Fibroblast of pulmonary artery (primary cell): ENCODE measurements around the gene HDAC4.

Experiments
- DNase-seq: peaks from one replicate; pipeline ENCODE4 v3.0.0-alpha.2; 2010; ENCODE audit warnings: low read depth
- H3K4me3 ChIP-seq: replicated peaks from 2 replicates; pipeline ENCODE4 v1.5.1; 2011; ENCODE audit warnings: low read depth, mild to moderate bottlenecking, control low read depth, low read length, moderate library complexity
- TF ChIP-seq, protein P1 (sequence below): IDR thresholded peaks from 2 replicates; pipeline ENCODE4 v1.5.1; 2011; ENCODE audit warnings: mild to moderate bottlenecking, control low read depth, low read length, inconsistent platforms; ENCODE audit errors: missing control alignments

HDAC4 gene

DNA sequence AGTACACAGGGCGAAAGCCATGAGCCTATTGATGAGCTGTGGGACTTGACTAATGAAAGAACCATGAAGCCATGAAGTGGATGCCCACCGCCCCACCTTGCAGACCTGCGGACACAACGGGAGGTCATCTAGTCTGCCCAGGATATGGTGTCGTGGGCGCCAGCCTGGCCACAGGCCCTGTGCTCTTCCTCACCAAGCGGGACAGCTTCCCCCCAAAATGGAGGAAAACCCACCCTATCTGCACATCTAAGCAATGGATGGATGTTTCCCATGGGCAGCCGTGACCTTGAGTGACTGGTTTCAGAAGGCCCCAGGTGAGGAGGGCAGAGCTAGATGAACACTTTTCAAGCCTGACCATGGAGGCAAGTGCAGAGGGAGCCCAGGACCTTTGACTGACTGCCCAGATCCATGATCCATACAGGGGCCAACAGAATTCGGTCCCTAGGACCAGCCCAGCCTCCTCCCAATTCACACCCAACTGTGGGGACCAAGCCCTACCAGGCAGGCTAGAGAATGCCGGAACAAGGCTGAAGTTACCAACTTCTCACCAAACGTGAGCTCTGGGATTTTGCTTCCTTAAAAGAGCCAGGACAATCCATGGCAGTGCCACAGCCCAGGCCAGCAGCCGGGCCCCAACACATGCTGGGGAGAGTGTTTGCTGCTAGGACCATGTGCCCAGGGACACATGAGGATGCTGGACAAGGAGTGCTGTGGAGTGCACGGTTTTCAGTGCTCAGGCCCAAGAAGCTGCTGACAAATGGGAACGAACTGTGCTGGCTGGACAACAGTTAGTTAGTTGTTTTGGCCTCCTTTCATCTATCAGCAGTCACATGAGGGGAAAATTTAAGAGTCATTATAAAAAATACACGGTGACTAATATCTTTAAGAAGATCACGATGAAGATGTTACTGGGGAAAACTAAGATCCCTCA, 249.4 kb downstream of the HDAC4 start:
- no peak overlapping the region for H3K4me3 ChIP-seq
- TF ChIP-seq, protein P1, sequence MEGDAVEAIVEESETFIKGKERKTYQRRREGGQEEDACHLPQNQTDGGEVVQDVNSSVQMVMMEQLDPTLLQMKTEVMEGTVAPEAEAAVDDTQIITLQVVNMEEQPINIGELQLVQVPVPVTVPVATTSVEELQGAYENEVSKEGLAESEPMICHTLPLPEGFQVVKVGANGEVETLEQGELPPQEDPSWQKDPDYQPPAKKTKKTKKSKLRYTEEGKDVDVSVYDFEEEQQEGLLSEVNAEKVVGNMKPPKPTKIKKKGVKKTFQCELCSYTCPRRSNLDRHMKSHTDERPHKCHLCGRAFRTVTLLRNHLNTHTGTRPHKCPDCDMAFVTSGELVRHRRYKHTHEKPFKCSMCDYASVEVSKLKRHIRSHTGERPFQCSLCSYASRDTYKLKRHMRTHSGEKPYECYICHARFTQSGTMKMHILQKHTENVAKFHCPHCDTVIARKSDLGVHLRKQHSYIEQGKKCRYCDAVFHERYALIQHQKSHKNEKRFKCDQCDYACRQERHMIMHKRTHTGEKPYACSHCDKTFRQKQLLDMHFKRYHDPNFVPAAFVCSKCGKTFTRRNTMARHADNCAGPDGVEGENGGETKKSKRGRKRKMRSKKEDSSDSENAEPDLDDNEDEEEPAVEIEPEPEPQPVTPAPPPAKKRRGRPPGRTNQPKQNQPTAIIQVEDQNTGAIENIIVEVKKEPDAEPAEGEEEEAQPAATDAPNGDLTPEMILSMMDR: no peak
- DNase-seq: no peak

DNA sequence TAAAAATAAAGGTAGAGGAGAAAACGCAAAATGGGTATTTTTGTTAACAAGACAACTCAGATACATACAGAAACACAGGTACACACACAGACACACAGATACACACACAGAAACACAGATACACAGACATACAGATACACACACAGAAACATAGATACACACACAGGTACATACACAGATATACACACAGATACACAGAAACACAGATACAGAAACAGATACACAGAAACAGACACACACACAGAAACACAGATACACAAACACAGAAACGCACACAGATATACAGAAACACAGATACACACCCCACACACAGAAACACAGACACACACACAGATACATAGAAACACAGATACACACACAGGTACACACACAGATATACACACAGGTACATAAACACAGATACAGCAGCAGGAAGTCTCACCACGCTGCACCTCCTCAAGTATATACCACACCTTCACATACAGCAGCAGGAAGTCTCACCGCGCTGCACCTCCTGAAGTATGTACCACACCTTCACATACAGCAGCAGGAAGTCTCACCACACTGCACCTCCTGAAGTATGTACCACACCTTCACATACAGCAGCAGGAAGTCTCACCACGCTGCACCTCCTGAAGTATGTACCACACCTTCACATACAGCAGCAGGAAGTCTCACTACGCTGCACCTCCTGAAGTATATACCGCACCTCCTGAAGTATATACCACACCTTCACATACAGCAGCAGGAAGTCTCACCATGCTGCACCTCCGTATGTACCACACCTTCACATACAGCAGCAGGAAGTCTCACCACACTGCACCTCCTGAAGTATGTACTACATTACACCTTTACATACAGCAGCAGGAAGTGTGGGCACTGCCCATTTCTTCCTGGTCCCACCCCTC, 250.5 kb downstream of the HDAC4 start:
- TF ChIP-seq, protein P1: no peak

DNA sequence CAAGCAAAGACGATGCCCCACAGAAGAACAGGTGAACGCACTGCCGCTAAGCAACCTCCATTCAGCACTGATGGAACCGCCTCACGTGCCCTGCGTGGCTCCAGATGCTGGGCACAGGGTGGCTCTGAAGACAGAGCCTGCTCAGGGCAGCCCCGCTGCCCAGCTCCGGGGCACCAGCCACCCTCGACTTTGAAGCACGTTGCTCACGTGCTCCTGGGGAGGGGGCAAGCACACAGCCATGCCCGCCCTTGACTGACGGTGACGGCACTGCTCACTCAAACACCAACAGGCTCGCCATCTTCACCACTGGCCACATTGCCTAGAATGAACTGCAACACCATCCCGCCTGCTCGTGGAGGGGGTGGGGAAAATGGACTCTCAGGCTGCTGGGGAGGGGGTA, 251.3 kb downstream of the HDAC4 start:
- TF ChIP-seq, protein P1: no peak
- no peak for DNase-seq
- no peak overlapping the region for H3K4me3 ChIP-seq

More for the DNA sequence above, 250.5 kb downstream of the HDAC4 start:
- no peak overlapping the region for H3K4me3 ChIP-seq
- no peak for DNase-seq

DNA sequence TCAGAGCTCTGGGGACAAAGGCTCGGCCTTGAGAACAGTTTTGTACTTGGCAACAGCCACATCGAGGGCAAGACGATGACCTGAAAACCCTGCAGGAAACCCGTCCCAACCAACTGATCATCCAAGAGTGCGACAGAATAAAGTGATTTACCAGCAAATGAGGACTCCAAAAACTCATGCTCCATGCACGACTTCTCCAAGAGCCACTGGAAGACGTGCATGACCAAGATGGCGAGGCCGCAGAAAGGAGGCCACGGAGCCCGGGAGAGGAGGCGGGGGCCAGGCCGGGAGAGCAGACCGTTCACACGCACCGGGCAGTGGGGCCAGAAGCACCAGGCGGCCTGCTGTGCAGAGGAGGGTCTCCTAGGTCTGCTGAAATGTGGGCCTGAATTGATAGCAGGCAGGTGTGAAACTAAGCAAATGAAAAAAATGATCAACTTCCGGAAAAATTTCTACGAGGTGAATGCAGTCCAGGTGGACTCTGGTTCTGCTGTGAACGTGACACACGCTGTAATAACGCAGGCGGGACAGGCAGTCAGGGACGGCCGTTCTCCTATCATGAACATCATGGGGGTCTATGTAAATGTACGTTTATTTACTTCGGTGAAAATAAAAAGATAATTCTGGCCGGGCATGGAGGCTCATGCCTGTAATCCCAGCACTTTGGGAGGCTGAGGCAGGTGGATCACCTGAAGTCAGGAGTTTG, 252.2 kb downstream of the HDAC4 start:
- DNase-seq: no peak
- TF ChIP-seq, protein P1: no peak
- H3K4me3 ChIP-seq: no peak overlapping the region

DNA sequence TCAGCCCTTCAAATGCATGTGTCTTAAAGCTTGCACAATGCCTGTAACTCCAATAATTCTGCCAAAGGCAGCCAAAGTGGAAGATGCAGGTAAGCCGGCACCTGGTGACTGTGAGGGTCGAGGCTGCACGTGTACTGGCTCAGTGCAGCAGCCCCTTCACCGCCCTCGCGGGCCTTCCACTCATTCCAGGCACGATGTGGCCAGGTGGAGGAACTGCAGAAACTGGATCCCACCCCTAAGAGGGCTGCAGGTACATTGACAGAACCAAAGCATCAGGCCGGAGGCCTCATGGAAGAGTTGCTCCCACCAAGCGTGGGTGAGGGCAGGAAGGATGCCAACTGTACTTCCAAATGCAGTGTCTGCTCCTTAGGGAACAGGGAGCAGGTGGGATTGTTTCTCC, 253.4 kb downstream of the HDAC4 start:
- TF ChIP-seq, protein P1: no peak
- no peak overlapping the region for H3K4me3 ChIP-seq
- DNase-seq: no peak

DNA sequence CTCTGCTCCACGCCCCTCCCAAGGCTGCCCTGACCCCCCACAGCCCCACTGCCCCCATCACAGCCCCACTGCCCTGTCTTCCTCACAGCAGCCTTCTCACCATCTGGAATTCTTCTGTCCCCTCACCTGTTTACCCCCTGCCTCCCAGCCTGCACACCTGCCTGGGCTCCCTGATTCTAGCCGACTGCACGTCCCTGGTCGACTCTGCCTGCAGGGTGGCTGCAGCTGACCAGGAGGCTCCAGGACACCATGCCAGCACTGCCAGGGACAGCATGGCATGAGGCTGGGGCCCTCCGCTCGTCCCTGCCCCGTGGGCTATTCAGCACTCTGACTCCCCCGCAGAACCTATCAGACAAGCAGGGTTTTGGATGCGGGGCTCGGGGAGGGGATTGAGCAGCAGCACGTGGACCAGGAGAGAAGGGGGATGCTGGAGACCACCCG, 254.1 kb downstream of the HDAC4 start:
- DNase-seq: no peak
- TF ChIP-seq, protein P1: no peak

More for the DNA sequence above, 254.1 kb downstream of the HDAC4 start:
- no peak overlapping the region for H3K4me3 ChIP-seq
